NCI-H748 (cell line): ENCODE results near the gene CARM1.

Source experiments
- DNase-seq: peaks from one replicate; lab custom pipeline; 2025; ENCODE audit not compliant: unreplicated experiment; lab: John Stamatoyannopoulos, UW

Gene CARM1

DNA sequence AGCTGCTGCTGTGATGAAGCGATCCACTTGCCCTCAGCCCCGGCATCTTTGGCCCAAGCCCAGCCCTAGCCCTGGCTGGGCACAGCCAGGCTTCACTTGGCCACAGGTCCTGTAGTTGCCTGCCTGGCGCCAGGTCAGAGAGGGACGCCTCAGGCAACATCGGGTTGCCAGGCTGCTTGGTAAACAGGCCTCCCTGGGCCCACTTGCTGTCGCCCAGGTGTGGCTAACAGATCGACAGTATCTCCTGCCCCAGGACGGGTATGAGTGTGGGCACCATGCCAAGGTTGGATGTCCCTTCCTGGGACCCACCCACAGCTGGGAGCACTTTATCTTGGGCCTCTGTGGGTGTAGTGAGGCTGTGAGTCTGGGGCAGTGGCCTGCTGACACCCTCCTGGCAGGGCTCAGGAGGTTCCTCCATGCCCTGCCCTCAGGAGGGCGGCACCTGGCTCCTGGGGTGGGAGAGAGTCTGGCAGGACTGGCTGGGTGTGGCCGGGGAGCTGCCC, 27.8 kb downstream of the CARM1 start:
- no peak for DNase-seq

DNA sequence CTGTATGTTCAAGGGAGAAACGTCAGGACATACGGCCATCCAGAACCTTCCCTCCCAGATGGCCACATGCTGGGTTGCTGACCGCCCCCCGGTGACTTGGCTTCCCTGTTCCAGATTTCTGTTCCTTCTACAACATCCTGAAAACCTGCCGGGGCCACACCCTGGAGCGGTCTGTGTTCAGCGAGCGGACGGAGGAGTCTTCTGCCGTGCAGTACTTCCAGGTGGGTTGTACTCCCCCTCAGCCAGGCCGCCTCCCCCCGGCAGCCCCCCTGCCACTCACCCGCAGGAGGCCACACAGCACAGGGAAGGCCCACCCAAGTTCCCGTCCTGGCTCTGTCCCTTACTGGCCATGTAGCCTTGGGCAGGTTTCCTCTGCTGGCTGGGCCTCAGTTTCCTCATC, 36.6 kb downstream of the CARM1 start:
- no peak for DNase-seq

DNA sequence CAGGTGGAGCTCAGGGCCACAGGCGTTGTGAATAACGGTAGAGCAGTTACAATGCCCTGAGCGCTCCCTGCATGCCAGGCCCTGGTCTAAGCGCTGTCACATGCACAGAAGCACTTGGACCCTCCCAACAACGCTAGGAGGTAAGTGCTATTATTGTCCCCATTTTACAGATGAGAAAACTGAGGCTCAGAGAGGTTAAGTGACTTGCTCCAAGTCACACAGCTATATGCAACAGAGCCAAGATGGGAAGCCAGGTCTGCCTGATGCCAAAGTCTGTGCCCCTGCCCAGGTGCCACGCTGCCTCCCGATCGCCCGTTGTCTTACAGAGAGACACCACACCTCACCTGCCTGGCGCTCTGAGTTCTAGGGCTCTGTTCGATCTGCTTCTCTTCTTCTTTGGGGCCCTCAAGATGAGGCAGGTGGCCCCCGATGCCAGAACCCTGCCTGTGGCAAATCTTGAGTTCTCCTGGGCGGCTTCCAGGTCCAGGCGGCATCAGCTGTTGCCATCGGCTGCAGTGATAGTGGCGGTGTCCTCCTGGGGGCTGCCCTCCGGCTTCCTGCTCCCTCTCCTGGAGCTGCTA, 37.1 kb downstream of the CARM1 start:
- DNase-seq, result no peak

DNA sequence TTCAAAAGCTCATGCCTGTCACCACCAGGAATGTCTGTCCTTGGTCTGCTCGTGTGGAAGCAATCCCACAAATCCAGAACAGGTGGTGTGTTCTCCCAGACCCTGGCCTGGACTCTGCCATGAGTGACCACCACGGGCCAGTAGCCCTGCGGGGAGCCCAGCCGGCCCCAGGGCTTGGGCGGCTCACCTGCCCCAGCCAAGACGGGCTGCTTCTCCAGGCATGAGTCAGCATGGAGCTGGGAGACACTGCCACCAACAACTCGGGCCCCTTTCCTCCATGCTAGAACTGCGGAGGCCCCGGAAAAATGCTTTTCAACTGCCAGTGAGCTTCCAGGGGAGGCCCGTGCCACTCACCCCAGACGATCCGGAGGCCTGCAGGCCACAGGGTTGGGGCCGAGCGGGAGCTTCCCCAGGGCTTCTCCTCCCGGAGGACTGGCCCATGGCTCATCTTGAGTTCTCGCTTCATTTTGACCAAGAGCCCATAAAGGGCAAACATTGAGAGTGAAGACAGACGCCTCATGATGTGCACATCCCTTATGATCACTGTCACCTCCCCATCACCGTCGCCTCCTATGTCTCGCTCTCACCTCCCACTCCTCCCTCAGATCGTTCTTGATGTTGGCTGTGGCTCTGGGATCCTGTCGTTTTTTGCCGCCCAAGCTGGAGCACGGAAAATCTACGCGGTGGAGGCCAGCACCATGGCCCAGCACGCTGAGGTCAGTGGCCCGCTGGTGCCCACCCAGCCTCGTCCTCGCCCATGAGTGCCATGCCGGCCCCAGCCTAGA, 40.4 kb downstream of the CARM1 start:
- DNase-seq, result no peak

DNA sequence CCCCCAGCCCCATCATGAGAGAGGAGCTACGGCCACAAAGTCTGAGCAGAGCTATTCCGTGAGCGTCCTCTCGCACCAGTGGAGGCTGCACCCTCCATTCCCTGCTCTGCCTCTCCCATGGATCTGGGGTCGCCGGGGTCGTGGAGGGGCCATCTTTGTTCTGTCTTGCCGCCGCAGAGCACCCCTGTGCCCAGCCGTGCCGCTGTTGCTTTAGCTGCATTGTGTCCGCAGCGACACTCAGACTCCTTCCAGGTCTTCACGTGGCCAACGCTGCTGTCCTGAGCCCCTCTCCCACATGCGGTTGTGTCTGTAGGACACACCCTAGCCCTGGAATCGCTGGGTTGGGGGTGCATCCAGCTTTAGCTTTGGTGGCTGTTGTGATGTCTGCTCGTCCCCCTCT, 41.3 kb downstream of the CARM1 start:
- DNase-seq, result no peak

DNA sequence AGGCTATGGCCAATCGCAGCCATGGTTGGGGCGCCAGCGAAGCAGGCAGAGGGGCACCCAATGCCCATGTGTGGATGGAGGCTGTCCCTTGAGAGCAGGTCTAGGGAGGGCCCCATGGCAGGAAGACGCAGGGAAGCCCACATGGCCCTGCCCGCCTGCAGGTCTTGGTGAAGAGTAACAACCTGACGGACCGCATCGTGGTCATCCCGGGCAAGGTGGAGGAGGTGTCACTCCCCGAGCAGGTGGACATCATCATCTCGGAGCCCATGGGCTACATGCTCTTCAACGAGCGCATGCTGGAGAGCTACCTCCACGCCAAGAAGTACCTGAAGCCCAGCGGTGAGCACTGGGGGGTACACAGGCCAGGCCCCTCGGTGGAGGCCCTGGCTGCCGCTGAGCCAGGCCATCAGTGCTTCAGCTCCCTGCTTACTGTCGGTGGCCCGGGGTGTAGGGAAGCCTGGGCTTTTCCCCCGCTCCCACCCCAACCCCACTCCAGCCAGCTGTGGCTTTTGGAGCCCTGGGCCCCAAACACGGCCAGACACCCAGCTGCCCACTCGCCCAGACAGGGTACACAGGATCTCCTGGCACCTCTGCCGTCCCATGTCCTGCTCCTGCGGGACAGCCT, 42.5 kb downstream of the CARM1 start:
- DNase-seq, result no peak

DNA sequence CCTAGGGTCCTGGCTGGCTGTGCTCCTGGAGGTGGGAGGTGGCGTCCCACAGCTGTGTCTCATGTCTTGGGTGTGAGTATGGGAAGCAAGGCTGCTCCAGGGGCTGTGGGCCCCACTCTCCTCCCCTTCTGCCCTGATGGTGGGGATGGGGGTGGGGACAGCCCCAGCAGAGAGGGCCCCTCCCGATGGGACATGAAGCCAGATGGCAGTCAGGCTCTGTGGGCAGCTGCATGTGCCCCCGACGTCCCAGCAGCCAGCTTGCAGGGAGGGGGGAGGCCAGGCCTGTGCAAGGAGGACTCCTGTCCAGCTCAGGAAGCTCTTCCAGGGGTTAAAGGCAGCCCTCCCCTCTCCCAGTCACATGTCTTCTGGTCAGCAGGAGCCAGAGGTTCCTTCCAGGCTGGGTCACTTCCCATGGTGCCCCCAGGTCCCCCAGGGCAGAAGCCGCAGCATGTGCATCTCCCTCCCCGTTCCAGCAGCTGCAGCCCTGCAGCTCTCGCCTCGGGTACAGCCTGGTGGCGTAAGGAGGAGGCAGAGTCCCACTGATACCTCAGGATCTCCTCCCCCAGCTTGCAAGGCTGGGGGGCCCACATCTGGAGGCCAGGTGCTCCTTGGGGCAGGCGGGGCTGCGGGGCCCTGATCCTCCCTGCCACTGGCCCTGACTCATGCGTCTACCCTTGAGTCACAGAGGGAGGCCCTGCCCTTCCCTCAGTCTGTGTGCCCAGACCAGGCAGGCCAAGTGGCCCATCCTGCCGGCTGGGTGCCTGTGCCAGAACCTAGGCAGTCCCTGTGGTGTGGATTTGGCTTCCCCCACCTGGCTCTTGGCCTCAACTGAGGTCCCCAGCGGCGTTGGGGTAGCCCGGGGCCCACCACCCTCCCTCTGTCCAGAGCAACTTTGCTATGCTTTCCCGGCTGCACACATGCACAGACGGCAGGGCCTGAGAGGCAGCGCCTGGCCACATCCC, 44.1 kb downstream of the CARM1 start:
- no peak for DNase-seq

DNA sequence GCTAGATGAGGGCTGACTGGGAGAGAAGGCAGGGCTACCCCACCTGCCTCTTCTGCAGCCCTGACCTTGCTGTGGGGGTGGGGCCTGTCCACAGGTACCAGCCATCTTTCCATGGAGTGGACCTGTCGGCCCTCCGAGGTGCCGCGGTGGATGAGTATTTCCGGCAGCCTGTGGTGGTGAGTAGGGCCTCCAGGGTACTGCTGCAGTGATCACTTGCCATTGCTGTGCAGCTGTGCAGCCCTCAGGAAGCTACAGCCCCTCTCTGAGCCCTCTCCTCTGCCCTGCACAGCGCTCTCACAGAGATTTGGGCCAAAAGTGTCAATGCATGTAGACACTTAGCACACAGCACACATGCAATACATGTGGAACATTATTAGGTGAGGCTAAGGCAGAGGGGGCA, 45.2 kb downstream of the CARM1 start:
- no peak for DNase-seq

DNA sequence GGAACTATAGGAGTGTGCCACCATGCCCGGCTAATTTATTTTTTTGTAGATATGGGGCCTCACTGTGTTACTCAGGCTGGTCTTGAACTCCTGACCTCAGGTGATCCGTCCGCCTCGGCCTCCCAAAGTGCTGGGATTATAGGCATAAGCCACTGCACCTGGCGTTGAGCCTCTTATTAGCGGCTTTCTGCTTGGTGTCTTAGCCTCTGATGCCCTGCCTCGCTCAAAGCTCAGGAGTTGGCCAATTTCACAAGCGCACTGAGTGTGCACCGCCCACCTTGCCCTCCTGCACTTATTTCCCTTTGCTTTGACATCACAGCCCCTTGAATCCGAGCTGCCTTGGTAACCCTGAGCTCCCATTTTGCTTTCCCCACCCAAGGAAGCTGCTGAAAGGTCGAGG, 47.0 kb downstream of the CARM1 start:
- no peak for DNase-seq

DNA sequence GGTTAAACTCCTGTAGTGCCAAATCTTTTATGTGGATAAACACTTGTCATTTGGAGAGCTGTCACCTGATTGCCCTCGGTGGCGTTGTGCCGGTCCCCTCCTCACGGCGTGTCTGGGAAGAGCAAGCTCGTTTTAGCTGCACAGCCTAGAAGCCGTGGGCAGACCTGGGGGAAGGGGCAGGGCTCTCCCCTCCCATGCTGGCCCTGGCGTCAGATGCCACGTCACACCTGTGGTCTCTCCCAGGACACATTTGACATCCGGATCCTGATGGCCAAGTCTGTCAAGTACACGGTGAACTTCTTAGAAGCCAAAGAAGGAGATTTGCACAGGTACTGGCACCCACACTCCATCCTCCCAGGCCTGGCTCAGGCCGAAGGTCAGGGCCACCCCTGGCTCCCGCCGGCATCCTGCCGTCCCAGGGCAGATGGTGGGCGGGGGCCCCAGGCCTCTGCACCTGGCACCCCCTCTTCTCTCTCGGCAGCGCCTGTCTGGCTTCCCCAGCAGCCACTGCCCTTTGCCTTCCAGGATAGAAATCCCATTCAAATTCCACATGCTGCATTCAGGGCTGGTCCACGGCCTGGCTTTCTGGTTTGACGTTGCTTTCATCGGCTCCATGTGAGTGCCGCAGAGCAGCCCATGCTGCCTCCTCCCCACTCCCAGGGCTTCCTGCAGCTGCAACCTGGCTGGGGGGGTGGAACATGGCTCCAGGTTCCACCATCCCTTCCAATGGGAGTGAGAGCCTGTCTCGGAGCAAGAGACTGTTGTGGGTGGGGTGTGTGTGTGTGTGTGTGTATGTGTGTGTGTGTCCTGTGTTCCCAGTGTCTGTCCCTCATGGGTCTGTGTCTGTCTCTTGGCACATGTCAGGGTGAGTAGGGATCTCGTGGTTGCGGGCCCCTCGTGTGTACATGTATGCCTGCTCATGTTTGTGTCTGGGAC, 48.3 kb downstream of the CARM1 start:
- no peak for DNase-seq

DNA sequence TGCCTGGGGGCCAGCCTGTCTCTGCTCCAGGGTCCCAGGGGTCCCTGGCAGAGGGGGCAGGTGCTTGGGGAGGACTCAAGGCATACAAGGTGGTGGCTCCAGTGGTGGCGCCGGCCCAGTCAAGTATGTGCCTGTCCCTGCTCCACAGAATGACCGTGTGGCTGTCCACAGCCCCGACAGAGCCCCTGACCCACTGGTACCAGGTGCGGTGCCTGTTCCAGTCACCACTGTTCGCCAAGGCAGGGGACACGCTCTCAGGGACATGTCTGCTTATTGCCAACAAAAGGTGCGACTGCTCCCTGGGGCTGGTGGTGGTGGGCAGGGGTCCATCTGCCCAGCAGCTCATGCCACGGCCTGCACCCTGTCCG, 48.9 kb downstream of the CARM1 start:
- no peak for DNase-seq

DNA sequence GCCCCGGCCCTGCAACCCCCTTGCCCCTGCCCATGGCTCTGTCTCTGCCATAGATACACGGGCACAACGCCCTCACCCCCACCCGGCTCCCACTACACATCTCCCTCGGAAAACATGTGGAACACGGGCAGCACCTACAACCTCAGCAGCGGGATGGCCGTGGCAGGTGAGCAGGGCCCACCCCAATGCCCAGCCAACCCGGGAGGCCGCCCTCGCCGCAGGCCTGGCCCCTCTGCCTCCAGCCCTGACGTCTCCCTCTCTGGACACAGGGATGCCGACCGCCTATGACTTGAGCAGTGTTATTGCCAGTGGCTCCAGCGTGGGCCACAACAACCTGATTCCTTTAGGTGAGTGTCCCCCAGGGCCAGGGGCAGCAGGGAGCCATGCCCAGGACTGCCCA, 49.4 kb downstream of the CARM1 start:
- DNase-seq, result no peak

DNA sequence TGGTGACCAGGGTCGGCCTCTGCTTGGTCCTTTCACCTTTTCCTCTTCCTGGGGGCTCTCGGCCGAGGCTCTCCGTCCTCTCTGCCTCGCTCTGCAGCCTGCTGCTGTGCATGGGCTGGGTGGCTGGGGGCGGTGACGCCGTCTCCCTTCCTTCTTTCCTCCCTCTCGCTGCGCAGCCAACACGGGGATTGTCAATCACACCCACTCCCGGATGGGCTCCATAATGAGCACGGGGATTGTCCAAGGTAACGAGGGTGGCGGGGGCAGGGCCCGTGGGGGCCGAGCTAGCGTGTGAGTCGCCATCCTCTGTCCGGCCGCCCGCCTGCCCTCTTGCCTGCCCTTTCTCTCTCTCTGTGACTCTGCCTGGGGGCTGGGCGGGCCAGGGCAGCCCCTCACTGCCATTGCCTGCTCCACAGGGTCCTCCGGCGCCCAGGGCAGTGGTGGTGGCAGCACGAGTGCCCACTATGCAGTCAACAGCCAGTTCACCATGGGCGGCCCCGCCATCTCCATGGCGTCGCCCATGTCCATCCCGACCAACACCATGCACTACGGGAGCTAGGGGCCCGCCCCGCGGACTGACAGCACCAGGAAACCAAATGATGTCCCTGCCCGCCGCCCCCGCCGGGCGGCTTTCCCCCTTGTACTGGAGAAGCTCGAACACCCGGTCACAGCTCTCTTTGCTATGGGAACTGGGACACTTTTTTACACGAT, 50.0 kb downstream of the CARM1 start:
- no peak for DNase-seq

DNA sequence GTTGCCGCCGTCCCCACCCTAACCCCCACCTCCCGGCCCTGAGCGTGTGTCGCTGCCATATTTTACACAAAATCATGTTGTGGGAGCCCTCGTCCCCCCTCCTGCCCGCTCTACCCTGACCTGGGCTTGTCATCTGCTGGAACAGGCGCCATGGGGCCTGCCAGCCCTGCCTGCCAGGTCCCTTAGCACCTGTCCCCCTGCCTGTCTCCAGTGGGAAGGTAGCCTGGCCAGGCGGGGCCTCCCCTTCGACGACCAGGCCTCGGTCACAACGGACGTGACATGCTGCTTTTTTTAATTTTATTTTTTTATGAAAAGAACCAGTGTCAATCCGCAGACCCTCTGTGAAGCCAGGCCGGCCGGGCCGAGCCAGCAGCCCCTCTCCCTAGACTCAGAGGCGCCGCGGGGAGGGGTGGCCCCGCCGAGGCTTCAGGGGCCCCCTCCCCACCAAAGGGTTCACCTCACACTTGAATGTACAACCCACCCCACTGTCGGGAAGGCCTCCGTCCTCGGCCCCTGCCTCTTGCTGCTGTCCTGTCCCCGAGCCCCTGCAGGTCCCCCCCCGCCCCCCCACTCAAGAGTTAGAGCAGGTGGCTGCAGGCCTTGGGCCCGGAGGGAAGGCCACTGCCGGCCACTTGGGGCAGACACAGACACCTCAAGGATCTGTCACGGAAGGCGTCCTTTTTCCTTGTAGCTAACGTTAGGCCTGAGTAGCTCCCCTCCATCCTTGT, 50.7 kb downstream of the CARM1 start:
- no peak for DNase-seq

DNA sequence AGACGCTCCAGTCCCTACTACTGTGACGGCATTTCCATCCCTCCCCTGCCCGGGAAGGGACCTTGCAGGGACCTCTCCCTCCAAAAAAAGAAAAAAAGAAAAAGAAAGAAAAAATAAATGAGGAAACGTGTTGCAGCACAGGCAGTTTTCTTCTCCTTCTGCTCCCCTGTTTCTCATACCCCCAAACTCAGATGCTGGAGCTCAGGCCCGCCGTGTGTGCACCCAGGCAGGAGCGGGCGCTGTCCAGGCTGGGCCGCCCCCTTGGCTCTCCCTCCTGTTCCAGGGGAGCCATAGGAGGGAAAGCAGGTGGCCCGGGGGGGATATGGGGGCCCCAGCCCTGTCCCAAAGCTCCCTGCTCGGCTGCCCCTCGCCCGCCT, 51.3 kb downstream of the CARM1 start:
- DNase-seq, result no peak

DNA sequence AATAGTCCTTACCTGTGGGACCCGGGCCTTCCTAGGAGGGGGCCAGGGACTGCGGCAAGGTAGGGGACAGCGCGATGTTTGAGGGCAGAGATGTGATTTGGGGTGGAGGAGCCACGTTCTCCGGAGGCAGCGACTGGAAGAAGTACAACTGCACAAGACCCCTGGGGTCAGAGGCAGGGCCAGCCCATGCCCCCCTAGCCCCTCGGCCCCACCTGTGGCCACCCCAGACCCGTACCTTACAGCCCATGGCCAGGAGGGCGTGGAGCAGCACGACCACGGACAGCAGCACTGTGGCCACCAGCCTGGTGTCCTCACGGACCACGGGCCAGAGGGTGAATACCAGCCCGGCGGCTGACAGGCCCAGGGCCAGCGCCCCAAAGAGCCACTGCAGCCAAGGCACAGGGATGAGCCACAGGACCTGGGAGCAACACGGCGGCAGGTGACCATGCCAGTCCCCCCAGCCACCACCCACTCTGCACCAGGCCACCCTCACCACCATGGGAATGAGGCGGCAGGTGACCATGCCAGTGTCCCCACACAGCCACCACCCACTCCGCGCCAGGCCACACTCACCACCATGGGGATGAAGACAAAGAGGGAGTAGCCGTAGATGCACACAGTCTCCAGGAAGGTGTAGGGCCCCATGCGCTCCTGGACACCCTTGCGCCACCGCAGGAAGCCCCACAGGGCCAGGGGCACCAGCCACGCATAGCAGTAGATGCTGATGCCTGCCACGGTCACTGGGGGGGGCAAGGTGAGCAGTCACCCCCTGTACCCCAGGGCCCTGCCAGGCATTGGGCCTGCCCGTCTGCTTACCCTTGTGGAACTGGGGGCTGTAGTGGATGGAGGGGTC, 52.1 kb downstream of the CARM1 start:
- DNase-seq, result no peak

DNA sequence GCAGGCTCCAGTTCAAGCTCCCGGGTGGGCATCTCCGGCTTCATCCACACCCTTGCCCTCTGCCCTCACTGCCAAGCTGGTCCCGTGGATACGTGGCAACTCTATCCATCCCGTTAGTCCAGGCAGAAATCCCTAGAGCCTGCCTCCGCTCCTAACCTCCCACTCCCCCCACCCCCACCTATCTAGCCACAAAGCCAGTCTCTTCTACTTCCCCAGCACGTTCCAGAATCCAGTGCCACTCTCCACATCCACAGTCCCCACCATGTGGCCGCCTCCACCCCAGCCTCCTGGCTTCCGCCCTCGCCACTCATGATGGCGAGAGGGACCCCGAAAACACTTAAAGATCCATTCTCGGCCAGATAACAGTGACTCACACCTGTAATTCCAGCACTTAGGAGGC, 53.2 kb downstream of the CARM1 start:
- no peak for DNase-seq
